GM23248 (cell line): ENCODE measurements around the gene STAM. TPM values are rescaled to one million over a fixed set of nuclear protein-coding genes. Genes with fewer than 3 reads are reported as not detected.
A peak's percentile ranks its signal among the peaks of the same experiment; 100 is the strongest.

Source experiments
- DNase-seq: peaks from one replicate; pipeline ENCODE4 v3.0.0-alpha.2; 2015
- H2AFZ ChIP-seq: fragments of 200-600 bp; sonication (generic); 2 replicates; pipeline ENCODE4 v1.6.1; 2016; ENCODE audit warnings: antibody characterized with exemption
- H3F3A ChIP-seq: fragments of 200-600 bp; sonication (generic); 2 replicates; pipeline ENCODE4 v1.6.1; 2016; ENCODE audit warnings: mild to moderate bottlenecking, antibody characterized with exemption, mixed run types; ENCODE audit not compliant: insufficient read depth
- H3K27ac ChIP-seq: fragments of 200-600 bp; sonication (generic); 2 replicates; pipeline ENCODE4 v1.5.1; 2016; ENCODE audit warnings: mild to moderate bottlenecking
- H3K27me3 ChIP-seq: fragments of 200-600 bp; sonication (generic); replicated peaks from 2 replicates; pipeline ENCODE4 v1.6.1; 2016; ENCODE audit warnings: mild to moderate bottlenecking; ENCODE audit not compliant: insufficient read depth
- H3K36me3 ChIP-seq: fragments of 200-600 bp; sonication (generic); 2 replicates; pipeline ENCODE4 v1.6.1; 2016; ENCODE audit warnings: low read depth, mild to moderate bottlenecking
- H3K4me1 ChIP-seq: fragments of 200-600 bp; sonication (generic); 2 replicates; pipeline ENCODE4 v1.6.1; 2016; ENCODE audit warnings: mild to moderate bottlenecking; ENCODE audit not compliant: insufficient read depth
- H3K4me2 ChIP-seq: fragments of 200-600 bp; sonication (generic); one replicate; pipeline ENCODE4 v1.6.1; 2016; ENCODE audit warnings: mild to moderate bottlenecking; ENCODE audit not compliant: unreplicated experiment
- H3K4me3 ChIP-seq: fragments of 200-600 bp; sonication (generic); 2 replicates; pipeline ENCODE4 v1.5.1; 2016; ENCODE audit warnings: mild to moderate bottlenecking
- H3K79me2 ChIP-seq: fragments of 200-600 bp; sonication (generic); 2 replicates; pipeline ENCODE4 v1.6.1; 2016; ENCODE audit warnings: mild to moderate bottlenecking; ENCODE audit not compliant: insufficient read depth
- H3K9ac ChIP-seq: fragments of 200-600 bp; sonication (generic); 2 replicates; pipeline ENCODE4 v1.6.1; 2016; ENCODE audit warnings: mild to moderate bottlenecking
- H3K9me2 ChIP-seq: fragments of 200-600 bp; sonication (generic); 2 replicates; pipeline ENCODE4 v1.6.1; 2016; ENCODE audit warnings: mixed run types, mild to moderate bottlenecking, moderate library complexity; ENCODE audit not compliant: insufficient read depth
- H3K9me3 ChIP-seq: fragments of 200-600 bp; sonication (generic); one replicate; pipeline ENCODE4 v1.6.1; 2017; ENCODE audit warnings: low read depth
- H4K20me1 ChIP-seq: fragments of 200-600 bp; sonication (generic); 2 replicates; pipeline ENCODE4 v1.6.0; 2016; ENCODE audit not compliant: insufficient read depth
- EZH2 ChIP-seq: fragments of 200-600 bp; sonication (generic); IDR thresholded peaks from 2 replicates; pipeline ENCODE4 v1.6.1; 2018; ENCODE audit warnings: antibody characterized with exemption, mild to moderate bottlenecking; ENCODE audit not compliant: insufficient read depth, poor library complexity, severe bottlenecking
- EZH2phosphoT487 ChIP-seq: fragments of 200-600 bp; sonication (generic); IDR thresholded peaks from 2 replicates; pipeline ENCODE4 v1.6.1; 2018; ENCODE audit warnings: antibody characterized with exemption, moderate library complexity, mild to moderate bottlenecking, low read depth; ENCODE audit not compliant: insufficient read depth
- WGBS, 2 experiments: methylation state at CpG; one replicate each; pipeline ENCODE4 v1.1.6; 2015 to 2017; ENCODE audit warnings: low lambda C conversion rate in 2 of 2, low coverage in 1 of 2; ENCODE audit errors: missing lambda C conversion rate in 2 of 2; 5-methylcytosine and 5-hydroxymethylcytosine counted together
- in situ Hi-C: fragments of 300-500 bp; cut with MboI; formaldehyde crosslinking; loops from 2 replicates; pipeline ENCODE4 v1.15.0; 2020
- polyA plus RNA-seq: library from polyadenylated mRNA; unstranded; fragments of >200 nt; fragmentation: Nextera tagmentation; extraction: Ambion mirVana; gene quantifications from 2 replicates; pipeline ENCODE4 v1.2.1, GENCODE V29; 2016
- total RNA-seq: library from RNA; depleted of rRNA; stranded (reverse); fragments of >200 nt; shearing (Covaris generic); gene quantifications from 2 replicates; pipeline ENCODE4 v1.2.3, GENCODE V29; 2014

STAM gene
- total and polyA plus RNA-seq, 2 experiments from 2014 or later: 25.2 to 29.2 TPM

DNA sequence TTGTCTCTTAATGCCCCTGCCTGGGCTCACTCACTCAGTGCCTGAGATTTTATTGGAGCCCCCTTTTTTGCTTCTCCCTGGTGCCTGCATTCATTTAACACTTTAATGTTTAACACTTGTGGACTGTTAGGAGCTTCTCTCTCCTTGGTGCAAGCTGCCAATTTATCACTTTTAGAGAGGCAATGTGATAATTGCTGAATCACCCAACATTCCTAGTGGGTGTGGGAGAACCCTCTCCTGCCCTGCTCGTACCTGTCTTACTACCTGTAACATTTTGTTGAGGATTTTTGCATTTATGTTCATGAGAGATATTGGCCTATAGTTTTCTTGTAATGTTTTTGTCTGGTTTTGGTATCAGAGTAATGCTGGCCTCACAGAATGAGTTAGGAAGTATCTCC, 13.2 kb downstream of the STAM start:
- H3K4me3 ChIP-seq: no peak overlapping the region
- peaks cover 5% of the 10 kb centered on the region; the same call in 1 of the 2 replicates for H3K36me3 ChIP-seq
- H3K79me2 ChIP-seq: peaks cover 98% of the 10 kb centered on the region
- H3K9me3 ChIP-seq: no peaks in the 10 kb centered on the region
- in situ Hi-C loops: no loop called here
- no peaks in the 10 kb centered on the region for H3K27me3 ChIP-seq
- no peak overlapping the region for H3K27ac ChIP-seq
- H3K9ac ChIP-seq: no peak overlapping the region
- TF ChIP-seq EZH2 (no peak), EZH2phosphoT487 (no peak)
- no peak overlapping the region for H3K4me2 ChIP-seq
- H2AFZ ChIP-seq: no peak overlapping the region
- 97 to 100% methylated on average over 1 of the region's 1 CpG for WGBS, 2 experiments
- no peaks in the 10 kb centered on the region for H3K9me2 ChIP-seq
- peaks cover 7% of the 10 kb centered on the region; the same call in 1 of the 2 replicates for H4K20me1 ChIP-seq
- H3F3A ChIP-seq: peaks cover 21% of the 10 kb centered on the region; the same call in 1 of the 2 replicates
- peaks cover 40% of the 10 kb centered on the region for H3K4me1 ChIP-seq
- no peak for DNase-seq

DNA sequence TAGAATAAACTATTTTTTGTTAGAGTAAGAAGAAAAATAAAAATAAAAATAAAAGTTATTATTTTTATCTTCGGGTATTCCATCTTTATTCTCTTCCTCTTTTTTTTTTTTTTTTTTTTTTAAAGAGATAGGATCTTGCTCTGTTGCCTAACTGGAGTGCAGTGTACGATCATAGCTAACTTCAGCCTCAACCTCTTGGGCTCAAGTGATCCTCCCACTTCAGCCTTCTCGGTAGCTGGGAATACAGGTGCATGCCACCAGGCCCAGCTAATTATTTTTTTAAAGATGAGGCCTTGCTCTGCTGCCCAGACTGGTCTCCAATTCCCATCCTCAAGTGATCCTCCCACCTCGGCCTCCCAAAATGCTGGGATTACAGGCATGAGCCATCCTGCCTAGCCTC, 15.4 kb downstream of the STAM start:
- peaks cover 23% of the 10 kb centered on the region; the same call in 1 of the 2 replicates for H3F3A ChIP-seq
- no peak overlapping the region for H3K9ac ChIP-seq
- H3K36me3 ChIP-seq: peaks cover 5% of the 10 kb centered on the region; the same call in 1 of the 2 replicates
- 97 to 99% methylated on average over 4 of the region's 4 CpGs for WGBS, 2 experiments
- no peaks in the 10 kb centered on the region for H3K27me3 ChIP-seq
- in situ Hi-C loops: no loop called here
- no peaks in the 10 kb centered on the region for H3K9me3 ChIP-seq
- peaks cover 98% of the 10 kb centered on the region for H3K79me2 ChIP-seq
- DNase-seq: no peak
- H3K4me2 ChIP-seq: no peak overlapping the region
- H3K27ac ChIP-seq: no peak overlapping the region
- no peaks in the 10 kb centered on the region for H3K9me2 ChIP-seq
- TF ChIP-seq EZH2phosphoT487: no peak
- no peak for TF ChIP-seq EZH2
- H3K4me1 ChIP-seq: peaks cover 34% of the 10 kb centered on the region
- H4K20me1 ChIP-seq: peaks cover 7% of the 10 kb centered on the region; the same call in 1 of the 2 replicates
- H3K4me3 ChIP-seq: no peak overlapping the region
- H2AFZ ChIP-seq: no peak overlapping the region

DNA sequence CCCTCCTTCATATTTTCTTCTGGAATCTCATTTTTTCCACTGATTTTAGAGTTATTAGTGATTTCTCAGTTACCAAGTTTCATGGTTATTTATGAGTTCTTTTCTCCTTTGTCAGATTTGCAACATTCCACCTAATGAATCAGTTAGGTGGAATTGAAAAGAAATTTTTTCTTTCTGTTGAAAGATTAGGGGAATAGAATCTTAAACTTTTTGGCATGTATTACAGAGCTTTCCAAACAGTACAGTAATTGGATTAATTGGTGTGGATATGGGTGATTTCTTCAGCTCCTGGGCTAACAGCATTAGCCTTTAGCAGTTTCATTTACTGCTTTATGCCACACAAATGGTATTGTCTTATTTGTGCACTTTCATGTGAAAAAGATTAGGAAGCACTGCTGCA, 17.0 kb downstream of the STAM start:
- Histone ChIP-seq H3K27ac (peak overlapping the region; percentile 59), H3K9ac (peak overlapping the region; percentile 14; the same call in 1 of the 2 replicates), H3K4me2 (peak overlapping the region; percentile 36), H3K36me3 (peaks cover 5% of the 10 kb centered on the region; the same call in 1 of the 2 replicates), H3K9me2 (no peaks in the 10 kb centered on the region), H3F3A (peaks cover 21% of the 10 kb centered on the region), H3K4me3 (peak overlapping the region; percentile 6; the same call in 1 of the 2 replicates), H2AFZ (no peak overlapping the region), H3K27me3 (no peaks in the 10 kb centered on the region), H4K20me1 (no peaks in the 10 kb centered on the region), H3K79me2 (peaks cover 95% of the 10 kb centered on the region), H3K4me1 (peaks cover 31% of the 10 kb centered on the region), H3K9me3 (no peaks in the 10 kb centered on the region)
- DNase-seq: peak; percentile 48
- TF ChIP-seq EZH2: no peak
- TF ChIP-seq EZH2phosphoT487: no peak
- in situ Hi-C loops: no loop called here

DNA sequence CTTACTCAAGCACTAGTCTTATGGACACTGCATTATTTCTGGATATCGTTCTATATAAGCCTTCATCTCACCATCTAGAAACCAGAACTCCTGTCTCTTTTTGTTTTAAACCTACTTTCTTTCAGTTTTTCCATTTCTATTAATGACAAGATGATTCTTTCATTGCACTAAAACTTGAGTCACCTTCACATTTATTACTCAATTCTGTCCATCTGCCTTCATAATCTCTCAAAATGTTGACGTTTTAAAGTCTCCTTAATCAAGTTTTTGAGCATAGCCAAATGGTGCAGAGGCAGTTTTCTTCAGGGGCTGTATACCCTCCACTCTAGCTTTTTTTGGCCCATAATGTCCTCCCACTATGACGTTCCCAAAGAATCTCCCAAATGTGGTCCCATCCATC, 17.6 kb downstream of the STAM start:
- Histone ChIP-seq H4K20me1 (no peaks in the 10 kb centered on the region), H3F3A (peaks cover 27% of the 10 kb centered on the region), H3K36me3 (peaks cover 5% of the 10 kb centered on the region; the same call in 1 of the 2 replicates), H3K27ac (peak overlapping the region; percentile 59), H3K9me3 (no peaks in the 10 kb centered on the region), H3K79me2 (peaks cover 92% of the 10 kb centered on the region), H3K4me2 (peak overlapping the region; percentile 36), H3K9me2 (no peaks in the 10 kb centered on the region), H3K9ac (peak overlapping the region; percentile 14; the same call in 1 of the 2 replicates), H3K27me3 (no peaks in the 10 kb centered on the region), H3K4me3 (peak overlapping the region; percentile 6; the same call in 1 of the 2 replicates), H3K4me1 (peaks cover 36% of the 10 kb centered on the region), H2AFZ (no peak overlapping the region)
- no peak for TF ChIP-seq EZH2phosphoT487
- WGBS, 2 experiments: 89 to 93% methylated on average over 3 of the region's 3 CpGs
- in situ Hi-C loops: no loop called here
- peak; percentile 18 for DNase-seq
